ENCODE measurements around the gene NEGR1.

DNA sequence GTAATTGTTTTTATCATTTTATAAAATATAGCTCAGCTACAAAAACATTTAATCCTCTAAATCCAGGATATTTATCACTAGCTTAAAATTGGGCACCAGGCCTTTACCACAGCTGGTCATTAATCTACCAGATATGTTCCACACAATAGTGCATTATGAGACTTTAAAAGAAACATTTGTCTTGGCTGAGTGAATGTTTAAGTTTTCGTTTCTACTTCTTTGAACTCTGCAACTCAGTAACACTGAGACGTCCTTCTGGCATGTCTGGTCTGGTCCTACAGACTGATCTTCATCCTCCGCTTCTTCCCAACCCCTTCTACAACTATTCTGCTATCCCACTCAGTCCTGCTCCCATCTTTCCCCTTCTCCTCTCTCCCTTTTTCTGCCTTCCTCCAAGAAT lies 296.2 kb downstream of the NEGR1 start:
- TF ChIP-seq, protein P1, sequence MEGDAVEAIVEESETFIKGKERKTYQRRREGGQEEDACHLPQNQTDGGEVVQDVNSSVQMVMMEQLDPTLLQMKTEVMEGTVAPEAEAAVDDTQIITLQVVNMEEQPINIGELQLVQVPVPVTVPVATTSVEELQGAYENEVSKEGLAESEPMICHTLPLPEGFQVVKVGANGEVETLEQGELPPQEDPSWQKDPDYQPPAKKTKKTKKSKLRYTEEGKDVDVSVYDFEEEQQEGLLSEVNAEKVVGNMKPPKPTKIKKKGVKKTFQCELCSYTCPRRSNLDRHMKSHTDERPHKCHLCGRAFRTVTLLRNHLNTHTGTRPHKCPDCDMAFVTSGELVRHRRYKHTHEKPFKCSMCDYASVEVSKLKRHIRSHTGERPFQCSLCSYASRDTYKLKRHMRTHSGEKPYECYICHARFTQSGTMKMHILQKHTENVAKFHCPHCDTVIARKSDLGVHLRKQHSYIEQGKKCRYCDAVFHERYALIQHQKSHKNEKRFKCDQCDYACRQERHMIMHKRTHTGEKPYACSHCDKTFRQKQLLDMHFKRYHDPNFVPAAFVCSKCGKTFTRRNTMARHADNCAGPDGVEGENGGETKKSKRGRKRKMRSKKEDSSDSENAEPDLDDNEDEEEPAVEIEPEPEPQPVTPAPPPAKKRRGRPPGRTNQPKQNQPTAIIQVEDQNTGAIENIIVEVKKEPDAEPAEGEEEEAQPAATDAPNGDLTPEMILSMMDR (IDR thresholded peaks at IDR 0.05; ENCODE audit: low read depth, low read length), result no peak
- TF ChIP-seq EZH2phosphoT487 (IDR thresholded peaks at IDR 0.05; ENCODE audit: low read depth), result no peak
